ENCODE measurements around the gene KCNG4.
A peak's percentile ranks its signal among the peaks of the same experiment; 100 is the strongest.

KCNG4 gene

DNA sequence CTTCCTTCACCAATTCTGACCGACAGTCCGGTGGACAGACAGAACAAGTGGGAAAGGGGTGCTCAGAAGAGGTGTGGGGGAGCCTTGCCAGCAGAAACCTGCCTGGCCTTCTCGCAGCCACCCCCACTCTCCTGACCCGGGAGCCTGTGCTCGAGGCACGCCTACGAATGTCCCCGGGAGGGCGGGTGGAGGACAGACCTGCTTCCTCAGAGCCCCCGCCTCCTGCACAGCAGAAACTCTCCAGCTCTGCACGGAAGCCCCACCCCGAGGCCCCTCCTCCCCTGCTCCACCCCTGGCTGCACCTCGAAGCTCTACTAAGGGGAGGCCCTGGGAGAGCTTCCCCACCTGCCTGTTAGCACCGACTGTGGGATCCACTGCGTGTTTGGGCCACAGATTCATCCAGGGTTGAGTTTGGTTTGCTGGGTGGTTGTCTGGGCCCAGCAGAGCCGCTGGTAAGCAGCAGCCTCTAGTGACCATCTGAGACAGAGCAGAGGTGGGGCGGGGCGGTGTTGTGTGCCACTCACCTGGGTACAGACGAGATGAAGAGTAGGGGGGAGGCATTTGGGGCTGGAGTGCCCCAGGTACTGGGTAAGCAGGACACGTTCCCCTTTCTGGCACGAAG is 59.2 kb downstream of the KCNG4 start:
- DNase-seq: no peak

DNA sequence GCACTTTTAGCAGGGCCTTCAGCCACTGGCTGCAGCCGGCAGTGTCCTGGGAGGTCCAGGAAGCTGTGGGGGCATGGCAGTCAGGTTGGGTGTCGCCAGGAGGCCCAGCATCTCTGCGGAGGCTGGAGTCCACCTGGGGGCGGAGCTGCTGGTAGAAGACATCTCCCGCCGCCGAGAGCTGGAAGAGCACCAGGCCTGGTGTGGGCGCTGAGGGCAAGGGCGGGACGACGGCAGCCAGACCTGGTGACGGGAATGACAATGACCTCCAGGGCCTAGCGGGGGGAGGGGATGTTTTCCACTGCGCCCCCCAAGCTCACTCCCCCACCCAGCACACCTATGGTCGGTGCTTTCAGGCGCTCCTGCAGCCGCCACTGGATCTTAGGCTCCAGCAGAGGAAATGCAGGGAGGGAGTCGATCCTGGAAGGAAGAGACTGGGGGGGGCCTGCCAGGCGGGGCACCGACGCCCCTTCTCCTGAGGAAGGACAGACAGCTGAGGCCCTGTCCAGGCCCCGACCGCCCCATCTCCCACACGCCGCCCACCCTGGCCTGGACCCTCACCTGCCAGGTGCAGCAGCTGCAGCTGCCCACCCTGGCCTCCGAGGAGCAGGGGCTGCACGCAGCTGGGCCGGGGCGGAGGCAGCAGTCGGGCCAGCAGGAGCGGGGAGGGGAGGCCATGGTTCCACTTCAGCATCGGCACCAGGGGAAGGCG is 60.0 kb downstream of the KCNG4 start:
- no peak for DNase-seq

- DNase-seq: no peak
These were observed 60.8 kb downstream of the KCNG4 start for GRCh38 chr16:84178892-84179611.

DNA sequence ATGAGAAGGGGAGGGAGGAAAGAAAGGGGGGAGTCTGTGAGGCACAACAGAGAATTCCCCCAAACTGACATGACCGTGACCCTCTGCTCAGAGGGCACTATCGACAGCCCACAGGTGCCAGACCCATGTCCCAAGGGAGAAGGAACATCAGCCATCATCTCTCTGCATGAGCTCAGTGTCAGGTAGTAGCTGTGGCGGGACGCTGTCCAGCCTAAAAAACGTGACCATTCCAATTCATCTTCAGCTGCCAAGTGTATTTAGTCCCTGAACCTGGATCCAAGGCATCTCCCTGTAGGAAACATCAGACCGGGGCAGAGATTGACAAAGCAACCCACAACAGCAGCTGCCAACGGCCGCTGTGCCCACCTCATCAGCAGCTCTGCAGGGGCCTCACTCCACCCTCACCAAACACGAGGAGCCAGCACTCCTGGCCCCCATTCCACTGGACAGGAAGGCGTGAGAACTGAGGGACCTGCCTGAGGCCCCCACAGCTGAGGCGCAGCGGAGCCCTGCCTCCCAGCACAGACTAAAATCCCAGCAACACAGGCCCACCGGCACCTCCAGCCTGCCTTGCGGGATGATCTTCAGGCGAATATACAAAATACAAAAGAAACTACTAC is 61.6 kb downstream of the KCNG4 start:
- DNase-seq: no peak

- no peak for DNase-seq
These were observed 62.1 kb downstream of the KCNG4 start for GRCh38 chr16:84177741-84178073.

DNA sequence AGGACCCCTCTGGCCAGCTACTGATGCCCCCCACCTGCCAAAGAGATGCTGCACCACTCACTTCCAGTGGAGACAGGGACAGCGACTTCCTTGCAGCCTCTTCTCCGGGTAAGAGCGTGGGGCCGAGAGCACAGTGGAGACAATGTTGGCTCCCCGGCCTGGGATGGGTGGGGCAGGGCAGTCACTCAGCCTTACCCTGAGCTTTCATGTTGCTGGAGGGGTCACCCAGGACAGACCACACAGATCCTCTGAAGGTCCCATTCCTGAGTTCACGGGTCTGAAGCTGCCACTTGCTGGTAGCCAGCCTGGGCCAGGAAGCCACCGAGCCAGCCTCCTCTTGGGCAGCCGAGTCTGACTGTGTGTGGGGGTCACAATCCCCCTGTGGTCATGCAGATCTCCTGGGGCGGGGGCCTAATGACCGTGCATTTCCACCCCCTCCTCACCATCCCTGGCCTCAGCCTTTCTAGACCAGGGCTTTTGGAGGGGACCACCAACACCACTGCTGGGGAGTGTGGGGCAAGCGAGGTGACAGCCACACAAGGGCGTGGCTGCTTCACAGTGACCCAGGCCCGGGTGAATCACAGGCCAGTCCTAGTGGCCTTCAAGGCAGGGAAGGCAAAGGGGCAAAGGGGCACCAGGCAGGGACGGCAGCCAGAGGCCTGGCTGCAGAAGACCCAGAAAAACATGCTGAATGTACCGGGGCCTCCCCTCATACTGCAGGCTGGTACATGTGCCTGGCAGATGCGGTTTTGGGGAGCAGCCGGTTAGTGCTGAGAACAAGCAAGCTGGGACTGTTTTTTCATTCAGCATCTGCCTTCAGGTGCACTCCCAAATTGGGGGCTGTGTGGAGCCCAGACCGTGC is 63.4 kb downstream of the KCNG4 start:
- no peak for DNase-seq

DNA sequence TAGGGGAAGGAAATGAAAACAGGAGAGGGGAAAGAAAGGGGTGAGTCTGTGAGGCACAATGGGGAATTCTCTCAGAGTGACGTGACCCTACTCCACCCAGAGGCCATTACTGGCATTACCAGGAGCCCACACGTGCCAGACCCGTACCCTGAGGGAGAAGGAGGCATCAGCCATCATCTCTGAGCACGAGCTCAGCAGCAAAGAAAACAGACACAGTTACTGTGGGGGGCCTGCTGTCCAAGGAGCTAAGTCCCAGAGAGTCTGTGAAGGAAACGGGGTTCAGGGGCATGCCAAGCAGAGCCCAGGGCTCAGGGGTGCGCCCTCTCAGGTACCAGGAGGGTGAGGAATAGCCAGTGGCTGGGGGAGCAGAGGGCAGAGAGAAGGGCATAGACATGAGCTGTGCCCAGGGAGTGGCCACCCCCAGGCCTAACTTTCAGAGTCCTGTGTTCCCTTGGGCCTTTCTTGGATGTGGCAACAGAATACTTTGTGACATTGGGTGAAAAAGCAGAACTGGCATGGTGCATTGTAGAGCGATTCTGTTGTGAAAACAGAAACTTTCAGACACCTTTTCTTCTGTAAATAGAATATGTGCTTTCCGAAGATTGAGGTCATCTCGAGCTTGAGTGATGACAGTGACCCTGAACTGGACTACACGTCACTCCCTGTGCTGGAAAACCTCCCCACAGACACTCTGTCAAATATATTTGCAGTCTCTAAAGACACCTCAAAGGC is 64.3 kb downstream of the KCNG4 start:
- peak; percentile 18 for DNase-seq

- no peak for DNase-seq
These were observed 65.4 kb downstream of the KCNG4 start for GRCh38 chr16:84174396-84174795.

DNA sequence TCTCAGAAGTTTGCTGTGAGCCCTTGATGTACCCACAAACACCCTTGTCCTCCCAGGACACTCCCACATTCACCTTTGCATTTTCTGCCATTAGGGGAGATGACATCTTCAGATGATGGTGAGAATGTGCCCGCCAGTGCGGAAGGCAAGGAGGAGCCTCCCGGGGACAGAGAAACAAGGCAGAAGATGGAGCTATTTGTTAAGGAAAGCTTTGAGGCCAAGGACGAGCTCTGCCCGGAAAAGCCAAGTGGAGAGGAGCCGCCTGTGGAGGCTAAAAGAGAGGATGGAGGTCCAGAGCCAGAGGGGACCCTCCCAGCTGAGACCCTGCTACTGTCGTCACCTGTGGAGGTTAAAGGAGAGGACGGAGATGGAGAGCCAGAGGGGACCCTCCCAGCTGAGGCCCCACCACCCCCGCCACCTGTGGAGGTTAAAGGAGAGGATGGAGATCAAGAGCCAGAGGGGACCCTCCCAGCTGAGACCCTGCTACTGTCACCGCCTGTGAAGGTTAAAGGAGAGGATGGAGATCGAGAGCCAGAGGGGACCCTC is 70.0 kb downstream of the KCNG4 start:
- no peak for DNase-seq

Measured in CD4-positive, alpha-beta T cell treated with Interleukin-21 for 1 hour (primary cell).